ENCODE measurements around the gene DCTN5.

Gene DCTN5

GRCh38 chr16:23634461-23635036 lies 6.7 kb upstream of the DCTN5 start:
- Histone ChIP-seq H3K9me3 (ENCODE audit: control insufficient read depth, low read length) (no peaks in the 10 kb centered on the region), H3K4me2 (ENCODE audit: low read length) (no peak overlapping the region), H3K79me2 (no peaks in the 10 kb centered on the region), H3K4me1 (no peaks in the 10 kb centered on the region), H2AFZ (no peak overlapping the region), H3K27ac (no peak overlapping the region), H3K4me3 (ENCODE audit: low read depth, low read length) (no peak overlapping the region), H3K36me3 (ENCODE audit: control insufficient read depth, insufficient read depth, low read length) (no peaks in the 10 kb centered on the region), H3K27me3 (ENCODE audit: control insufficient read depth, insufficient read depth, low read length) (no peaks in the 10 kb centered on the region), H3K9ac (no peak overlapping the region)
- no peak for TF ChIP-seq CTCF (IDR thresholded peaks at IDR 0.05)

GRCh38 chr16:23635958-23636357 lies 5.3 kb upstream of the DCTN5 start:
- no peak overlapping the region for H3K27ac ChIP-seq
- no peak for TF ChIP-seq CTCF (IDR thresholded peaks at IDR 0.05)
- no peak overlapping the region for H3K4me2 ChIP-seq (ENCODE audit: low read length)
- no peaks in the 10 kb centered on the region for H3K9me3 ChIP-seq (ENCODE audit: control insufficient read depth, low read length)
- H3K36me3 ChIP-seq (ENCODE audit: control insufficient read depth, insufficient read depth, low read length): no peaks in the 10 kb centered on the region
- H3K4me1 ChIP-seq: no peaks in the 10 kb centered on the region
- no peaks in the 10 kb centered on the region for H3K79me2 ChIP-seq
- H3K4me3 ChIP-seq (ENCODE audit: low read depth, low read length): no peak overlapping the region
- H3K27me3 ChIP-seq (ENCODE audit: control insufficient read depth, insufficient read depth, low read length): no peaks in the 10 kb centered on the region
- H2AFZ ChIP-seq: no peak overlapping the region
- no peak overlapping the region for H3K9ac ChIP-seq

GRCh38 chr16:23640615-23640930 lies 693 bp upstream of the DCTN5 start:
- H3K9me3 ChIP-seq (ENCODE audit: control insufficient read depth, low read length): no peaks in the 10 kb centered on the region
- H3K4me1 ChIP-seq: no peaks in the 10 kb centered on the region
- H3K27ac ChIP-seq: no peak overlapping the region
- H3K4me2 ChIP-seq (ENCODE audit: low read length): peak overlapping the region; percentile 83
- H3K36me3 ChIP-seq (ENCODE audit: control insufficient read depth, insufficient read depth, low read length): no peaks in the 10 kb centered on the region
- H3K27me3 ChIP-seq (ENCODE audit: control insufficient read depth, insufficient read depth, low read length): no peaks in the 10 kb centered on the region
- peak overlapping the region; percentile 91 for H3K4me3 ChIP-seq (ENCODE audit: low read depth, low read length)
- no peak for TF ChIP-seq CTCF (IDR thresholded peaks at IDR 0.05)
- peak overlapping the region; percentile 83 for H2AFZ ChIP-seq
- H3K9ac ChIP-seq: peak overlapping the region; percentile 4
- peaks cover 7% of the 10 kb centered on the region for H3K79me2 ChIP-seq

GRCh38 chr16:23642246-23642774 lies 1.0 kb downstream of the DCTN5 start:
- Histone ChIP-seq H3K9ac (no peak overlapping the region), H3K79me2 (peaks cover 22% of the 10 kb centered on the region), H3K4me1 (no peaks in the 10 kb centered on the region), H3K27ac (no peak overlapping the region), H3K4me3 (ENCODE audit: low read depth, low read length) (peak overlapping the region; percentile 91), H3K4me2 (ENCODE audit: low read length) (peak overlapping the region; percentile 83), H3K9me3 (ENCODE audit: control insufficient read depth, low read length) (no peaks in the 10 kb centered on the region), H2AFZ (no peak overlapping the region), H3K27me3 (ENCODE audit: control insufficient read depth, insufficient read depth, low read length) (no peaks in the 10 kb centered on the region), H3K36me3 (ENCODE audit: control insufficient read depth, insufficient read depth, low read length) (no peaks in the 10 kb centered on the region)
- no peak for TF ChIP-seq CTCF (IDR thresholded peaks at IDR 0.05)
